Suprapubic skin (tissue), 4 donors: Measurements from ENCODE around the gene ARID5B.

Experiments
- EP300 ChIP-seq: sonication (generic); formaldehyde crosslinking; IDR thresholded peaks from one replicate; pipeline ENCODE4 v1.6.1; 2017; ENCODE audit warnings: antibody characterized with exemption
- POLR2A ChIP-seq, 2 donors: fragments of 450-650 bp; IDR thresholded peaks; one replicate each; pipeline ENCODE4 v1.6.1; 2017; ENCODE audit warnings: antibody characterized with exemption in 2 of 2, mild to moderate bottlenecking in 2 of 2, moderate library complexity in 2 of 2
- POLR2AphosphoS5 ChIP-seq, 3 donors: sonication (generic); formaldehyde crosslinking; IDR thresholded peaks; one replicate each; pipeline ENCODE4 v1.6.1; 2017; ENCODE audit warnings: antibody characterized with exemption in 3 of 3
- TF ChIP-seq, protein P1 (sequence below), 2 donors: fragments of 200-600 bp in 1 of 2; fragments of 450-650 bp in 1 of 2; sonication (generic) in 1 of 2; IDR thresholded peaks; one replicate each; pipeline ENCODE4 v1.5.1; 2016 to 2019; ENCODE audit warnings: antibody characterized with exemption in 2 of 2, mild to moderate bottlenecking in 1 of 2, moderate library complexity in 1 of 2

DNA sequence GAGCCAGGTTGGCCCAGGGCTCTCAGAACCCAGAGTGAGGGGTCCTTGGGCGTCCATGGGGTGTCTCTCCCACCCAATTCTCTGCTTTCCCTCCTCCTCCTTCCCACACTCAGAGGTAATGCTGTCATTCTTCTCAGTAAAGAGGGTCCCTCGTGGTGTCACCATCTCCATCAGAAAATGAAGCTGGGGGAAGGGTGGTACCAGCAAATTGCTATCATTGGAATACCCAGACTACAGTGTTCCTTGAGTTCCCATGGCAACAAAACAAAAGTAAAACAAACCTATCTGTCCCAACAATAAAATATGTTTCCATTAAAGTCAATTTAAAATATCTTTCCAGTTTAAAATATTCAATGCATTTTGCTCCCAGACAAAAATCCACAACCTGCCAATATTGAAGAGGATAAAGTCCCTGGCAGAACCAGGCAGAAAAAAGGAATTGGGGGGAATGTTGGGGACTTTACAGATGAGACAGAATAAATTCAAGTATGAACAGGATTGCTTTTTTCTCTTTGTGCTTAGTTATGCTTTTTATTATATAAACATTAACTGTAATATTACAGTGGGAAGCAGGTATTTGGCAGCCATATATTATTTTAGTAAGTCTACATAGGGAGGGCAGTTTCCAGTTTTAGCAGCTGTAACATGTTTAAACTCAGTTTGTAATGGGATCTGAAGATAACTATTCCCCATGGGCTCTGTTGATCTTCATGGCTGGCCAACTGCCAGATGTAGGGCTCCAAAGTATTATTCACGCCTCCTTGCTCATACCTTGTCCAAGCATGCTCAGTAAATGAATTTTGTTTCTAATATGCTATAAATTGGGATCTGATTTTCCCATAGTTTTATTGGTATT is 182.1 kb downstream of the ARID5B start:
- no peak for TF ChIP-seq POLR2A (IDR thresholded peaks at IDR 0.05)
- TF ChIP-seq, protein P1, sequence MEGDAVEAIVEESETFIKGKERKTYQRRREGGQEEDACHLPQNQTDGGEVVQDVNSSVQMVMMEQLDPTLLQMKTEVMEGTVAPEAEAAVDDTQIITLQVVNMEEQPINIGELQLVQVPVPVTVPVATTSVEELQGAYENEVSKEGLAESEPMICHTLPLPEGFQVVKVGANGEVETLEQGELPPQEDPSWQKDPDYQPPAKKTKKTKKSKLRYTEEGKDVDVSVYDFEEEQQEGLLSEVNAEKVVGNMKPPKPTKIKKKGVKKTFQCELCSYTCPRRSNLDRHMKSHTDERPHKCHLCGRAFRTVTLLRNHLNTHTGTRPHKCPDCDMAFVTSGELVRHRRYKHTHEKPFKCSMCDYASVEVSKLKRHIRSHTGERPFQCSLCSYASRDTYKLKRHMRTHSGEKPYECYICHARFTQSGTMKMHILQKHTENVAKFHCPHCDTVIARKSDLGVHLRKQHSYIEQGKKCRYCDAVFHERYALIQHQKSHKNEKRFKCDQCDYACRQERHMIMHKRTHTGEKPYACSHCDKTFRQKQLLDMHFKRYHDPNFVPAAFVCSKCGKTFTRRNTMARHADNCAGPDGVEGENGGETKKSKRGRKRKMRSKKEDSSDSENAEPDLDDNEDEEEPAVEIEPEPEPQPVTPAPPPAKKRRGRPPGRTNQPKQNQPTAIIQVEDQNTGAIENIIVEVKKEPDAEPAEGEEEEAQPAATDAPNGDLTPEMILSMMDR (IDR thresholded peaks at IDR 0.05) = no peak
- no peak for TF ChIP-seq EP300
- TF ChIP-seq POLR2AphosphoS5 (IDR thresholded peaks at IDR 0.05) = no peak
